ENCODE data around the gene CANT1.

DNA sequence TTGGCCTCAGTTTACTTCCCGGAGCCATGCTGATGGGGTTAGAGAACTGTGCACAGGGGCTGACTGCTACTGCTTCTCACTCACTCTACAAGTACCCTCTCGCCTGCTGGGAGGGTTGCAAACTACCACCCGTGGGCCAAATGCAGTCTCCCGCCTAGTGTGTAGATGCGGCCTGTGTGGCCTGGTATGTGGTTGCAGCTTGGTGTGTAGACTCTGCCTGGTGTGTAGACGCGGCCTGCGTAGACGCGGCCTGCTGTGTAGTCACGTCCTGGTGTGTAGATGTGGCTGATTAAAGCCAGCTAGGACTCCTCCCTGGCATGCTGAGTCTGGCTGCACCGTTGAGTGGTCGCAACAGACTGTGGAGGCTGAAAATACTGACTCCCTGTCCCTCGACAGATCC is 7.3 kb downstream of the CANT1 start:
- no peak for TF ChIP-seq POLR2A (IDR thresholded peaks at IDR 0.05)
- no peak for TF ChIP-seq CTCF (IDR thresholded peaks at IDR 0.05)
